ENCODE measurements around the gene CASP9.
"Not testable (repeated sequence)": the region's sequence is repeated elsewhere in the genome, so short reads cannot be mapped to it uniquely, and the experiment has no call there.

CASP9 gene

GRCh38 chr1:15523104-15524020 is 653 bp downstream of the CASP9 start:
- DNase-seq (ENCODE audit: low read depth): peak; percentile 46
- H3K4me3 ChIP-seq (ENCODE audit: control insufficient read depth, low read depth, low read length): peak overlapping the region; percentile 66
- no peak for TF ChIP-seq CTCF (conservative IDR thresholded peaks at IDR 0.05; ENCODE audit: control insufficient read depth, insufficient read depth, low read depth, low read length)

GRCh38 chr1:15522551-15522950 is 1.5 kb downstream of the CASP9 start:
- H3K4me3 ChIP-seq (ENCODE audit: control insufficient read depth, low read depth, low read length): no peak overlapping the region
- no peak for TF ChIP-seq CTCF (conservative IDR thresholded peaks at IDR 0.05; ENCODE audit: control insufficient read depth, insufficient read depth, low read depth, low read length)

GRCh38 chr1:15521206-15521906 is 2.7 kb downstream of the CASP9 start:
- not testable (repeated sequence) for H3K4me3 ChIP-seq (ENCODE audit: control insufficient read depth, low read depth, low read length); DNase-seq (ENCODE audit: low read depth)

More at GRCh38 chr1:15522551-15522950, 1.5 kb downstream of the CASP9 start:
- no peak for DNase-seq (ENCODE audit: low read depth)

GRCh38 chr1:15519625-15520024 is 4.4 kb downstream of the CASP9 start:
- no peak for DNase-seq (ENCODE audit: low read depth)
- no peak for TF ChIP-seq CTCF (conservative IDR thresholded peaks at IDR 0.05; ENCODE audit: control insufficient read depth, insufficient read depth, low read depth, low read length)

GRCh38 chr1:15515022-15515663 is 8.9 kb downstream of the CASP9 start:
- no peak for TF ChIP-seq CTCF (conservative IDR thresholded peaks at IDR 0.05; ENCODE audit: control insufficient read depth, insufficient read depth, low read depth, low read length)
- H3K4me3 ChIP-seq (ENCODE audit: control insufficient read depth, low read depth, low read length): no peak overlapping the region
- DNase-seq (ENCODE audit: low read depth): peak; percentile 44

More at GRCh38 chr1:15519625-15520024, 4.4 kb downstream of the CASP9 start:
- no peak overlapping the region for H3K4me3 ChIP-seq (ENCODE audit: control insufficient read depth, low read depth, low read length)

- DNase-seq (ENCODE audit: low read depth); H3K4me3 ChIP-seq (ENCODE audit: control insufficient read depth, low read depth, low read length): not testable (repeated sequence)
Measured at GRCh38 chr1:15514557-15514956, 9.5 kb downstream of the CASP9 start.

GRCh38 chr1:15513919-15514318 is 10.1 kb downstream of the CASP9 start:
- no peak overlapping the region for H3K4me3 ChIP-seq (ENCODE audit: control insufficient read depth, low read depth, low read length)
- no peak for DNase-seq (ENCODE audit: low read depth)
- no peak for TF ChIP-seq CTCF (conservative IDR thresholded peaks at IDR 0.05; ENCODE audit: control insufficient read depth, insufficient read depth, low read depth, low read length)

All from fibroblast of mammary gland (primary cell).